SJSA1 (cell line): ENCODE measurements around the gene LHFPL2. TPM values are rescaled to one million over a fixed set of nuclear protein-coding genes. Genes with fewer than 3 reads are reported as not detected.
"Not testable (repeated sequence)": the region's sequence is repeated elsewhere in the genome, so short reads cannot be mapped to it uniquely, and the experiment has no call there.

Source experiments
- DNase-seq, 2 experiments: peaks; one replicate each; pipeline ENCODE4 v3.0.0-alpha.2; 2015 to 2020; ENCODE audit warnings: low spot score in 2 of 2, low read depth in 1 of 2
- H3K27ac ChIP-seq: fragments of 250-450 bp; sonication (Bioruptor Pico); 2 replicates; pipeline ENCODE4 v1.5.1; 2020; ENCODE audit warnings: mild to moderate bottlenecking, moderate library complexity
- H3K27me3 ChIP-seq: fragments of 250-450 bp; sonication (Bioruptor Pico); replicated peaks from 2 replicates; pipeline ENCODE4 v1.5.1; 2020; ENCODE audit warnings: mild to moderate bottlenecking, moderate library complexity
- H3K36me3 ChIP-seq: fragments of 250-450 bp; sonication (Bioruptor Pico); 2 replicates; pipeline ENCODE4 v1.5.1; 2020; ENCODE audit warnings: mild to moderate bottlenecking
- H3K4me1 ChIP-seq: fragments of 250-450 bp; sonication (Bioruptor Pico); replicated peaks from 2 replicates; pipeline ENCODE4 v1.6.1; 2021; ENCODE audit warnings: mild to moderate bottlenecking
- H3K4me3 ChIP-seq: fragments of 250-450 bp; sonication (Bioruptor Pico); 2 replicates; pipeline ENCODE4 v1.5.1; 2020; ENCODE audit warnings: mild to moderate bottlenecking
- H3K9me3 ChIP-seq: fragments of 250-450 bp; sonication (Bioruptor Pico); replicated peaks from 2 replicates; pipeline ENCODE4 v1.5.1; 2020; ENCODE audit warnings: mild to moderate bottlenecking
- total RNA-seq: library from RNA; depleted of rRNA; stranded (reverse); fragments of >200 nt; shearing (Covaris generic); gene quantifications from 2 replicates; pipeline ENCODE4 v1.2.3, GENCODE V29; 2014

The LHFPL2 gene
- total RNA-seq, 1 experiment from 2014 or later, result 19.3 TPM

- Histone ChIP-seq H3K4me3 (no peak overlapping the region), H3K27me3 (no peaks in the 10 kb centered on the region), H3K9me3 (no peaks in the 10 kb centered on the region), H3K36me3 (peaks cover 47% of the 10 kb centered on the region), H3K27ac (no peak overlapping the region), H3K4me1 (peaks cover 21% of the 10 kb centered on the region)
- no peak for DNase-seq
Observed at GRCh38 chr5:78627766-78628165, 20.8 kb downstream of the LHFPL2 start.

GRCh38 chr5:78627175-78627574 is 21.4 kb downstream of the LHFPL2 start:
- Histone ChIP-seq H3K4me1 (peaks cover 21% of the 10 kb centered on the region), H3K9me3 (no peaks in the 10 kb centered on the region), H3K4me3 (no peak overlapping the region), H3K36me3 (peaks cover 43% of the 10 kb centered on the region), H3K27ac (no peak overlapping the region), H3K27me3 (no peaks in the 10 kb centered on the region)
- no peak for DNase-seq

- H3K4me3 ChIP-seq, result no peak overlapping the region
- no peaks in the 10 kb centered on the region for H3K9me3 ChIP-seq
- no peak overlapping the region for H3K27ac ChIP-seq
- H3K4me1 ChIP-seq, result peaks cover 21% of the 10 kb centered on the region
- H3K27me3 ChIP-seq, result no peaks in the 10 kb centered on the region
- H3K36me3 ChIP-seq, result peaks cover 37% of the 10 kb centered on the region
- no peak for DNase-seq
Observed at GRCh38 chr5:78626009-78626571, 22.5 kb downstream of the LHFPL2 start.

- H3K4me3 ChIP-seq, result no peak overlapping the region
- H3K9me3 ChIP-seq, result no peaks in the 10 kb centered on the region
- no peak overlapping the region for H3K27ac ChIP-seq
- no peak for DNase-seq
- H3K4me1 ChIP-seq, result peaks cover 21% of the 10 kb centered on the region
- peaks cover 35% of the 10 kb centered on the region for H3K36me3 ChIP-seq
- no peaks in the 10 kb centered on the region for H3K27me3 ChIP-seq
Observed at GRCh38 chr5:78624992-78625391, 23.6 kb downstream of the LHFPL2 start.

GRCh38 chr5:78624011-78624541 is 24.5 kb downstream of the LHFPL2 start:
- H3K4me3 ChIP-seq, result no peak overlapping the region
- H3K9me3 ChIP-seq, result no peaks in the 10 kb centered on the region
- no peak overlapping the region for H3K27ac ChIP-seq
- peaks cover 26% of the 10 kb centered on the region for H3K36me3 ChIP-seq
- H3K27me3 ChIP-seq, result no peaks in the 10 kb centered on the region
- no peak for DNase-seq
- peaks cover 21% of the 10 kb centered on the region for H3K4me1 ChIP-seq

- Histone ChIP-seq H3K36me3 (peaks cover 21% of the 10 kb centered on the region), H3K27me3 (no peaks in the 10 kb centered on the region), H3K27ac (no peak overlapping the region), H3K9me3 (no peaks in the 10 kb centered on the region), H3K4me1 (peaks cover 5% of the 10 kb centered on the region), H3K4me3 (no peak overlapping the region)
- no peak for DNase-seq
Observed at GRCh38 chr5:78622302-78622971, 26.1 kb downstream of the LHFPL2 start.

DNA sequence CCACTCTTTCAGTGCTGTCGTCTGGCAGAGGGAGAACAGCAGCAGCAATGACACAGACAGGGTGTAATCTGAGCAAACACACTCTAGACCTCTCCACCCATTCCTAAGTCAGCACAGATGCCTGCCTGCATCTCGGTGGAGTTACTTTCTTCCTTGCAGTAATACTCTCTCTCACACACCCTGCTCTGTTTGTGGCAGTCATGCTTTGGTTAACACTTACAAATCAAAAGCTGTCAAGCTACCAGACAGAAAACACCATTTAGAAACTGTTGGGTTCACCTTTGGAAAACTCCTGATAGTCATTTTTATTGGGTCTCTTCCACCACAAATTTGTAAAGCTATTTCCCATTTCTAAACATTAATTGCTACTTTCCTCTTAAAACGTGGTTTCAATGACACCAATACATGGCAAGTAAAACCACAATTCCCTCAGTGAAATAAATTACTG is 27.3 kb downstream of the LHFPL2 start:
- peaks cover 15% of the 10 kb centered on the region for H3K36me3 ChIP-seq
- no peak overlapping the region for H3K27ac ChIP-seq
- no peak overlapping the region for H3K4me3 ChIP-seq
- no peak for DNase-seq
- no peaks in the 10 kb centered on the region for H3K27me3 ChIP-seq
- H3K9me3 ChIP-seq, result no peaks in the 10 kb centered on the region
- H3K4me1 ChIP-seq, result no peaks in the 10 kb centered on the region

GRCh38 chr5:78620119-78620518 is 28.5 kb downstream of the LHFPL2 start:
- H3K36me3 ChIP-seq, H3K27ac ChIP-seq, H3K9me3 ChIP-seq, H3K4me1 ChIP-seq, H3K27me3 ChIP-seq, DNase-seq, H3K4me3 ChIP-seq: not testable (repeated sequence)

GRCh38 chr5:78618303-78618702 is 30.3 kb downstream of the LHFPL2 start:
- no peaks in the 10 kb centered on the region for H3K27me3 ChIP-seq
- H3K36me3 ChIP-seq, result peaks cover 5% of the 10 kb centered on the region
- H3K4me3 ChIP-seq, result no peak overlapping the region
- no peaks in the 10 kb centered on the region for H3K4me1 ChIP-seq
- no peaks in the 10 kb centered on the region for H3K9me3 ChIP-seq
- H3K27ac ChIP-seq, result no peak overlapping the region
- no peak for DNase-seq

DNA sequence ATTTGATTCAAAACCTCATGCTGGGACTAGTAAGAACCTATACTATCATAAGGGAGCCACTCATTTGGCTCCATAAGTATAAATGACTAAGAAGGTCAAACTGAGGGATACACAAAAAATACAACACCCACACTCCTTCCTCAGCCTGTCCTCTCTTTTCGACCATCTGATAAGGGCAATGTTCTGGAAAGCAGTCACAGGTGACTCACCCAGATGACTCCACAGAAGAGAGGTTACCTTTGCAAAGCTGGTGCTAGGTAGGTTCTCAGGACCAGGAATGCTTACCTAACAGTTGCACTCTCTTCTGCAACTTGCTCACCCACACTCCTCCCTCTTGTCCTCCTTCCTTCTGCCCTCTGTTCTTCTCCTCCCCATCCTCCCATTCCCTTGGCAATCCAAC is 32.9 kb downstream of the LHFPL2 start:
- H3K9me3 ChIP-seq, result no peaks in the 10 kb centered on the region
- no peaks in the 10 kb centered on the region for H3K27me3 ChIP-seq
- no peak overlapping the region for H3K27ac ChIP-seq
- H3K4me1 ChIP-seq, result peaks cover 11% of the 10 kb centered on the region
- H3K36me3 ChIP-seq, result peaks cover 5% of the 10 kb centered on the region
- no peak for DNase-seq
- H3K4me3 ChIP-seq, result no peak overlapping the region

GRCh38 chr5:78614816-78615215 is 33.8 kb downstream of the LHFPL2 start:
- H3K4me3 ChIP-seq, result no peak overlapping the region
- no peak overlapping the region for H3K27ac ChIP-seq
- H3K27me3 ChIP-seq, result no peaks in the 10 kb centered on the region
- H3K36me3 ChIP-seq, result no peaks in the 10 kb centered on the region
- H3K4me1 ChIP-seq, result peaks cover 20% of the 10 kb centered on the region
- DNase-seq, result no peak
- H3K9me3 ChIP-seq, result no peaks in the 10 kb centered on the region

DNA sequence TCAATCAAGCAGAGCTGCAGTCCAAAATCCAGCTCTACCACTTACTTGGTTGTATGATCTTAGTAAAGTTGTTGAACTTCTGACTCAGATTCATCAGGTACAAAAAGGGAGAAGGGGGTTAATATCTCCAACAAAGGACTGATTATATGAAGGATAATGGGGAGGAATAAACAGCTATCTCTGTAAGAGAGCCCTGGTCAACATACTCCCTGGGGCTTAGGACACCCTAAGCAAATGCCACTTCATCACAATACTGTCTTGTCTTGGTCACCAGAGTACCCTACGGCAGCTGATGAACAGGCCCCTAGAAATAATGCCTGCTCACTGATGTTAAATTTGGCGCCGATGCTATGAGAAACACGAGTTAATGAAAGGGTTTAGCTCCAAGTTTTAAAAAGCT is 34.8 kb downstream of the LHFPL2 start:
- no peaks in the 10 kb centered on the region for H3K9me3 ChIP-seq
- DNase-seq, result no peak
- H3K27ac ChIP-seq, result no peak overlapping the region
- H3K27me3 ChIP-seq, result no peaks in the 10 kb centered on the region
- no peak overlapping the region for H3K4me3 ChIP-seq
- H3K4me1 ChIP-seq, result peaks cover 20% of the 10 kb centered on the region
- H3K36me3 ChIP-seq, result no peaks in the 10 kb centered on the region

- H3K27me3 ChIP-seq, result no peaks in the 10 kb centered on the region
- H3K4me3 ChIP-seq, result no peak overlapping the region
- H3K27ac ChIP-seq, result no peak overlapping the region
- no peaks in the 10 kb centered on the region for H3K36me3 ChIP-seq
- DNase-seq, result no peak
- H3K4me1 ChIP-seq, result peaks cover 20% of the 10 kb centered on the region
- no peaks in the 10 kb centered on the region for H3K9me3 ChIP-seq
Observed at GRCh38 chr5:78613151-78613533, 35.4 kb downstream of the LHFPL2 start.

GRCh38 chr5:78612227-78613150 is 36.1 kb downstream of the LHFPL2 start:
- no peak for DNase-seq
- Histone ChIP-seq H3K4me1 (peaks cover 20% of the 10 kb centered on the region), H3K9me3 (no peaks in the 10 kb centered on the region), H3K4me3 (no peak overlapping the region), H3K27ac (no peak overlapping the region), H3K27me3 (no peaks in the 10 kb centered on the region), H3K36me3 (no peaks in the 10 kb centered on the region)
